ENCODE results near the gene BPGM. TPM values are rescaled to one million over a fixed set of nuclear protein-coding genes. Genes with fewer than 3 reads are reported as not detected.
A peak's percentile ranks its signal among the peaks of the same experiment; 100 is the strongest.

The BPGM gene
- total and polyA plus RNA-seq, 2 experiments from 2014 or later = 16.9 TPM

DNA sequence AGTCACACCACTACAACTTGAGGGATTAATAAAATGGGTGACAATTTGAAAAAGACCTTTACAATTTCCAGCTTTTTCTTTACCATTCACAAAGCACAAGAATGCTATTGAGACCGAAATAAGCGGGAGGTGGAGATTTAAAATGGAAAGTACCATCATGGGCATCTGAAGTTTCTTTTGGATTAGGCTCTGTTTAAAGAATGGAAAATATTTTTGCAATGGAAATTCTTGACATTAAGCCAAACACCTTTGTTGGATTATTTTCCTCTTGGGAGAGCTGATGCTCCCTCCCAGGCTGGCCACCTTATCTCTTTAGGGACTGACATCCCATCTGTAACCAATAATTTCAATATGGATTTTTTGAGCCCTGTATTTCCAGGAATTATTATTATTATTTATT lies 62.5 kb downstream of the BPGM start:
- peaks cover 4% of the 10 kb centered on the region for H3K27me3 Mint-ChIP-seq (ENCODE audit: insufficient read depth, low read depth, poor library complexity)
- Histone ChIP-seq H3K4me2 (no peak overlapping the region), H3F3A (replicated peaks; ENCODE audit: low read depth) (no peaks in the 10 kb centered on the region), H3K36me3 (ENCODE audit: insufficient read depth) (no peaks in the 10 kb centered on the region), H2AFZ (no peak overlapping the region), H3K4me1 (ENCODE audit: insufficient read depth) (no peaks in the 10 kb centered on the region), H3K27ac (ENCODE audit: low read depth) (no peak overlapping the region), H3K4me3 (no peak overlapping the region), H3K79me2 (replicated peaks; ENCODE audit: insufficient read depth) (no peaks in the 10 kb centered on the region), H3K27me3 (ENCODE audit: insufficient read depth) (no peaks in the 10 kb centered on the region), H3K9me2 (ENCODE audit: insufficient read depth) (no peaks in the 10 kb centered on the region), H4K20me1 (replicated peaks; ENCODE audit: insufficient read depth) (no peaks in the 10 kb centered on the region)
- H3K27ac Mint-ChIP-seq = no peak overlapping the region
- H3K4me3 Mint-ChIP-seq = no peak overlapping the region
- TF ChIP-seq NANOG (IDR thresholded peaks at IDR 0.05; ENCODE audit: borderline replicate concordance) = no peak
- DNase-seq (ENCODE audit: low spot score) = no peak
- H3K36me3 Mint-ChIP-seq (ENCODE audit: low read depth) = no peaks in the 10 kb centered on the region
- ATAC-seq = no peak
- H3K9me3 Mint-ChIP-seq = no peaks in the 10 kb centered on the region; the same call in 2 of the 3 replicates
- H3K4me1 Mint-ChIP-seq = peaks cover 8% of the 10 kb centered on the region

DNA sequence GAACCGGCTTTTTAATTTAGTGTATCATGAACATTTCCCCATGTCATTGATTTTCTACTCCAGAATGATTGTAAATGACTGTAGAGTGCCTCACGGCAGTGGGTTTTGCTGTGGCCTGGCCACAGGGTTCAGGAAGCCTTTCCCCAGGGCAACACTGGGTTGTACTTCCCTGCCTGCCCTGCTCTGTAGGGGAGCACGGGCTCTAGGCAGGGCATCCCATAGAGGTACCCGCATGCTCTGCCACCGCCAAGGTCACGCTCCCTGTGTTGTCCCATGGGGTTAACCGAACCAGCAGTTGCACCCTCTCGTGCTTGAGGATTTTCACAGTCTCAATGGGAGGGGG lies 63.8 kb downstream of the BPGM start:
- Histone ChIP-seq H3K9me2 (ENCODE audit: insufficient read depth) (no peaks in the 10 kb centered on the region), H3K27me3 (ENCODE audit: insufficient read depth) (no peaks in the 10 kb centered on the region), H3F3A (replicated peaks; ENCODE audit: low read depth) (no peaks in the 10 kb centered on the region), H3K27ac (ENCODE audit: low read depth) (no peak overlapping the region), H3K4me2 (no peak overlapping the region), H3K79me2 (replicated peaks; ENCODE audit: insufficient read depth) (no peaks in the 10 kb centered on the region), H3K4me3 (no peak overlapping the region), H4K20me1 (replicated peaks; ENCODE audit: insufficient read depth) (no peaks in the 10 kb centered on the region), H3K36me3 (ENCODE audit: insufficient read depth) (no peaks in the 10 kb centered on the region), H3K4me1 (ENCODE audit: insufficient read depth) (no peaks in the 10 kb centered on the region), H2AFZ (peak overlapping the region; percentile 72)
- H3K36me3 Mint-ChIP-seq (ENCODE audit: low read depth) = no peaks in the 10 kb centered on the region
- peak; percentile 51 for ATAC-seq
- no peaks in the 10 kb centered on the region; the same call in 2 of the 3 replicates for H3K9me3 Mint-ChIP-seq
- no peak overlapping the region for H3K27ac Mint-ChIP-seq
- no peak overlapping the region for H3K4me3 Mint-ChIP-seq
- no peak for DNase-seq (ENCODE audit: low spot score)
- peaks cover 8% of the 10 kb centered on the region for H3K4me1 Mint-ChIP-seq
- peaks cover 5% of the 10 kb centered on the region for H3K27me3 Mint-ChIP-seq (ENCODE audit: insufficient read depth, low read depth, poor library complexity)
- TF ChIP-seq ZNF114 (CRISPR knock-in tag; IDR thresholded peaks at IDR 0.05) = no peak
- TF ChIP-seq, protein P1, sequence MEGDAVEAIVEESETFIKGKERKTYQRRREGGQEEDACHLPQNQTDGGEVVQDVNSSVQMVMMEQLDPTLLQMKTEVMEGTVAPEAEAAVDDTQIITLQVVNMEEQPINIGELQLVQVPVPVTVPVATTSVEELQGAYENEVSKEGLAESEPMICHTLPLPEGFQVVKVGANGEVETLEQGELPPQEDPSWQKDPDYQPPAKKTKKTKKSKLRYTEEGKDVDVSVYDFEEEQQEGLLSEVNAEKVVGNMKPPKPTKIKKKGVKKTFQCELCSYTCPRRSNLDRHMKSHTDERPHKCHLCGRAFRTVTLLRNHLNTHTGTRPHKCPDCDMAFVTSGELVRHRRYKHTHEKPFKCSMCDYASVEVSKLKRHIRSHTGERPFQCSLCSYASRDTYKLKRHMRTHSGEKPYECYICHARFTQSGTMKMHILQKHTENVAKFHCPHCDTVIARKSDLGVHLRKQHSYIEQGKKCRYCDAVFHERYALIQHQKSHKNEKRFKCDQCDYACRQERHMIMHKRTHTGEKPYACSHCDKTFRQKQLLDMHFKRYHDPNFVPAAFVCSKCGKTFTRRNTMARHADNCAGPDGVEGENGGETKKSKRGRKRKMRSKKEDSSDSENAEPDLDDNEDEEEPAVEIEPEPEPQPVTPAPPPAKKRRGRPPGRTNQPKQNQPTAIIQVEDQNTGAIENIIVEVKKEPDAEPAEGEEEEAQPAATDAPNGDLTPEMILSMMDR (conservative IDR thresholded peaks at IDR 0.05; ENCODE audit: low read depth in 2 of 2) = no peak
- no peak for TF ChIP-seq EZH2 (IDR thresholded peaks at IDR 0.05; ENCODE audit: low read depth, unreplicated experiment)
- no peak for TF ChIP-seq POLR2AphosphoS5 (IDR thresholded peaks at IDR 0.05; ENCODE audit: low read depth)
- TF ChIP-seq JUNB (IDR thresholded peaks at IDR 0.05; ENCODE audit: unreplicated experiment) = no peak
- TF ChIP-seq CREB1 (CRISPR knock-in tag; IDR thresholded peaks at IDR 0.05; ENCODE audit: low read depth) = no peak
- TF ChIP-seq, protein P2, sequence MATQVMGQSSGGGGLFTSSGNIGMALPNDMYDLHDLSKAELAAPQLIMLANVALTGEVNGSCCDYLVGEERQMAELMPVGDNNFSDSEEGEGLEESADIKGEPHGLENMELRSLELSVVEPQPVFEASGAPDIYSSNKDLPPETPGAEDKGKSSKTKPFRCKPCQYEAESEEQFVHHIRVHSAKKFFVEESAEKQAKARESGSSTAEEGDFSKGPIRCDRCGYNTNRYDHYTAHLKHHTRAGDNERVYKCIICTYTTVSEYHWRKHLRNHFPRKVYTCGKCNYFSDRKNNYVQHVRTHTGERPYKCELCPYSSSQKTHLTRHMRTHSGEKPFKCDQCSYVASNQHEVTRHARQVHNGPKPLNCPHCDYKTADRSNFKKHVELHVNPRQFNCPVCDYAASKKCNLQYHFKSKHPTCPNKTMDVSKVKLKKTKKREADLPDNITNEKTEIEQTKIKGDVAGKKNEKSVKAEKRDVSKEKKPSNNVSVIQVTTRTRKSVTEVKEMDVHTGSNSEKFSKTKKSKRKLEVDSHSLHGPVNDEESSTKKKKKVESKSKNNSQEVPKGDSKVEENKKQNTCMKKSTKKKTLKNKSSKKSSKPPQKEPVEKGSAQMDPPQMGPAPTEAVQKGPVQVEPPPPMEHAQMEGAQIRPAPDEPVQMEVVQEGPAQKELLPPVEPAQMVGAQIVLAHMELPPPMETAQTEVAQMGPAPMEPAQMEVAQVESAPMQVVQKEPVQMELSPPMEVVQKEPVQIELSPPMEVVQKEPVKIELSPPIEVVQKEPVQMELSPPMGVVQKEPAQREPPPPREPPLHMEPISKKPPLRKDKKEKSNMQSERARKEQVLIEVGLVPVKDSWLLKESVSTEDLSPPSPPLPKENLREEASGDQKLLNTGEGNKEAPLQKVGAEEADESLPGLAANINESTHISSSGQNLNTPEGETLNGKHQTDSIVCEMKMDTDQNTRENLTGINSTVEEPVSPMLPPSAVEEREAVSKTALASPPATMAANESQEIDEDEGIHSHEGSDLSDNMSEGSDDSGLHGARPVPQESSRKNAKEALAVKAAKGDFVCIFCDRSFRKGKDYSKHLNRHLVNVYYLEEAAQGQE (IDR thresholded peaks at IDR 0.05; ENCODE audit: unreplicated experiment) = no peak
- TF ChIP-seq, protein P3, sequence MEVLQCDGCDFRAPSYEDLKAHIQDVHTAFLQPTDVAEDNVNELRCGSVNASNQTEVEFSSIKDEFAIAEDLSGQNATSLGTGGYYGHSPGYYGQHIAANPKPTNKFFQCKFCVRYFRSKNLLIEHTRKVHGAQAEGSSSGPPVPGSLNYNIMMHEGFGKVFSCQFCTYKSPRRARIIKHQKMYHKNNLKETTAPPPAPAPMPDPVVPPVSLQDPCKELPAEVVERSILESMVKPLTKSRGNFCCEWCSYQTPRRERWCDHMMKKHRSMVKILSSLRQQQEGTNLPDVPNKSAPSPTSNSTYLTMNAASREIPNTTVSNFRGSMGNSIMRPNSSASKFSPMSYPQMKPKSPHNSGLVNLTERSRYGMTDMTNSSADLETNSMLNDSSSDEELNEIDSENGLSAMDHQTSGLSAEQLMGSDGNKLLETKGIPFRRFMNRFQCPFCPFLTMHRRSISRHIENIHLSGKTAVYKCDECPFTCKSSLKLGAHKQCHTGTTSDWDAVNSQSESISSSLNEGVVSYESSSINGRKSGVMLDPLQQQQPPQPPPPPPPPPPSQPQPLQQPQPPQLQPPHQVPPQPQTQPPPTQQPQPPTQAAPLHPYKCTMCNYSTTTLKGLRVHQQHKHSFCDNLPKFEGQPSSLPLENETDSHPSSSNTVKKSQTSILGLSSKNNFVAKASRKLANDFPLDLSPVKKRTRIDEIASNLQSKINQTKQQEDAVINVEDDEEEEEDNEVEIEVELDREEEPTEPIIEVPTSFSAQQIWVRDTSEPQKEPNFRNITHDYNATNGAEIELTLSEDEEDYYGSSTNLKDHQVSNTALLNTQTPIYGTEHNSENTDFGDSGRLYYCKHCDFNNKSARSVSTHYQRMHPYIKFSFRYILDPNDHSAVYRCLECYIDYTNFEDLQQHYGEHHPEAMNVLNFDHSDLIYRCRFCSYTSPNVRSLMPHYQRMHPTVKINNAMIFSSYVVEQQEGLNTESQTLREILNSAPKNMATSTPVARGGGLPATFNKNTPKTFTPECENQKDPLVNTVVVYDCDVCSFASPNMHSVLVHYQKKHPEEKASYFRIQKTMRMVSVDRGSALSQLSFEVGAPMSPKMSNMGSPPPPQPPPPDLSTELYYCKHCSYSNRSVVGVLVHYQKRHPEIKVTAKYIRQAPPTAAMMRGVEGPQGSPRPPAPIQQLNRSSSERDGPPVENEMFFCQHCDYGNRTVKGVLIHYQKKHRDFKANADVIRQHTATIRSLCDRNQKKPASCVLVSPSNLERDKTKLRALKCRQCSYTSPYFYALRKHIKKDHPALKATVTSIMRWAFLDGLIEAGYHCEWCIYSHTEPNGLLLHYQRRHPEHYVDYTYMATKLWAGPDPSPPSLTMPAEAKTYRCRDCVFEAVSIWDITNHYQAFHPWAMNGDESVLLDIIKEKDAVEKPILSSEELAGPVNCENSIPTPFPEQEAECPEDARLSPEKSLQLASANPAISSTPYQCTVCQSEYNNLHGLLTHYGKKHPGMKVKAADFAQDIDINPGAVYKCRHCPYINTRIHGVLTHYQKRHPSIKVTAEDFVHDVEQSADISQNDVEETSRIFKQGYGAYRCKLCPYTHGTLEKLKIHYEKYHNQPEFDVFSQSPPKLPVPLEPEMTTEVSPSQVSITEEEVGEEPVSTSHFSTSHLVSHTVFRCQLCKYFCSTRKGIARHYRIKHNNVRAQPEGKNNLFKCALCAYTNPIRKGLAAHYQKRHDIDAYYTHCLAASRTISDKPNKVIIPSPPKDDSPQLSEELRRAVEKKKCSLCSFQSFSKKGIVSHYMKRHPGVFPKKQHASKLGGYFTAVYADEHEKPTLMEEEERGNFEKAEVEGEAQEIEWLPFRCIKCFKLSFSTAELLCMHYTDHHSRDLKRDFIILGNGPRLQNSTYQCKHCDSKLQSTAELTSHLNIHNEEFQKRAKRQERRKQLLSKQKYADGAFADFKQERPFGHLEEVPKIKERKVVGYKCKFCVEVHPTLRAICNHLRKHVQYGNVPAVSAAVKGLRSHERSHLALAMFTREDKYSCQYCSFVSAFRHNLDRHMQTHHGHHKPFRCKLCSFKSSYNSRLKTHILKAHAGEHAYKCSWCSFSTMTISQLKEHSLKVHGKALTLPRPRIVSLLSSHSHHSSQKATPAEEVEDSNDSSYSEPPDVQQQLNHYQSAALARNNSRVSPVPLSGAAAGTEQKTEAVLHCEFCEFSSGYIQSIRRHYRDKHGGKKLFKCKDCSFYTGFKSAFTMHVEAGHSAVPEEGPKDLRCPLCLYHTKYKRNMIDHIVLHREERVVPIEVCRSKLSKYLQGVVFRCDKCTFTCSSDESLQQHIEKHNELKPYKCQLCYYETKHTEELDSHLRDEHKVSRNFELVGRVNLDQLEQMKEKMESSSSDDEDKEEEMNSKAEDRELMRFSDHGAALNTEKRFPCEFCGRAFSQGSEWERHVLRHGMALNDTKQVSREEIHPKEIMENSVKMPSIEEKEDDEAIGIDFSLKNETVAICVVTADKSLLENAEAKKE (CRISPR knock-in tag; IDR thresholded peaks at IDR 0.05) = no peak
- TF ChIP-seq NANOG (IDR thresholded peaks at IDR 0.05; ENCODE audit: borderline replicate concordance) = no peak
- TF ChIP-seq ZNF331 (CRISPR knock-in tag; IDR thresholded peaks at IDR 0.05; ENCODE audit: low read depth) = no peak
